Stimulated activated CD4-positive, alpha-beta T cell treated with anti-CD3 and anti-CD28 coated beads, Interleukin-12 subunit alpha, Interleukin-12 subunit beta, amount 100 ng/mL, for 48 hours (primary cell): Measurements from ENCODE around the gene SIRT7.

Source experiments
- DNase-seq, 3 donors: peaks; one replicate each; pipeline ENCODE4 v3.0.0-alpha.2; 2020; ENCODE audit warnings: low read depth in 2 of 3, low spot score in 1 of 3

Gene SIRT7

GRCh38 chr17:81907219-81908145 is 10.5 kb downstream of the SIRT7 start:
- DNase-seq = no peak

- no peak for DNase-seq
Observed at GRCh38 chr17:81906476-81907218, 11.3 kb downstream of the SIRT7 start.

- no peak for DNase-seq
Observed at GRCh38 chr17:81905993-81906392, 12.0 kb downstream of the SIRT7 start.

- no peak for DNase-seq
Observed at GRCh38 chr17:81905424-81905875, 12.5 kb downstream of the SIRT7 start.

GRCh38 chr17:81904600-81905423 is 13.2 kb downstream of the SIRT7 start:
- DNase-seq = no peak

- no peak for DNase-seq
Observed at GRCh38 chr17:81903896-81904599, 13.9 kb downstream of the SIRT7 start.

GRCh38 chr17:81903415-81903831 is 14.6 kb downstream of the SIRT7 start:
- no peak for DNase-seq

- no peak for DNase-seq
Observed at GRCh38 chr17:81902653-81903414, 15.1 kb downstream of the SIRT7 start.

- no peak for DNase-seq
Observed at GRCh38 chr17:81902023-81902652, 15.8 kb downstream of the SIRT7 start, which contains the start of gene NPB. Gene NPB, plus strand, starts transcription at chr17:81902238. Its CDS starts 40 bp downstream, at chr17:81902278.

GRCh38 chr17:81901167-81902022 is 16.6 kb downstream of the SIRT7 start:
- DNase-seq = no peak

GRCh38 chr17:81900181-81900820 is 17.7 kb downstream of the SIRT7 start:
- no peak for DNase-seq

GRCh38 chr17:81899514-81900166 is 18.3 kb downstream of the SIRT7 start:
- no peak for DNase-seq

GRCh38 chr17:81898885-81899284 is 19.1 kb downstream of the SIRT7 start:
- DNase-seq = no peak

- DNase-seq = no peak
Observed at GRCh38 chr17:81898029-81898866, 19.7 kb downstream of the SIRT7 start.

GRCh38 chr17:81895400-81895799 is 22.6 kb downstream of the SIRT7 start:
- DNase-seq = no peak

- DNase-seq = no peak
Observed at GRCh38 chr17:81891303-81891552, 26.7 kb downstream of the SIRT7 start.
